B cell (primary cell): Measurements from ENCODE around the gene SRRM3. TPM values are rescaled to one million over a fixed set of nuclear protein-coding genes. Genes with fewer than 3 reads are reported as not detected.

Experiments
- ATAC-seq: fragments of 200-7000 bp; cut with Tn5 transposase; one replicate; pipeline ENCODE4 v1.10.0; 2021; ENCODE audit warnings: low read depth, mild to moderate bottlenecking, moderate number of reproducible peaks, moderate library complexity
- CTCF ChIA-PET: fragments of 350-600 bp; sonication (Branson Sonifier 250); formaldehyde crosslinking; loops from one replicate; lab custom pipeline; 2021; ENCODE audit warnings: antibody characterized with exemption, inconsistent platforms; lab: Charles Lee
- POLR2A ChIA-PET: fragments of 350-600 bp; sonication (Branson Sonifier 250); formaldehyde crosslinking; loops from one replicate; lab custom pipeline; 2021; ENCODE audit warnings: antibody characterized with exemption; lab: Charles Lee
- DNase-seq: peaks from one replicate; pipeline ENCODE4 v3.0.0; 2013
- H2AFZ ChIP-seq: 2 replicates; pipeline ENCODE4 v1.6.1; 2012; ENCODE audit warnings: mild to moderate bottlenecking, low read depth, low read length; ENCODE audit not compliant: insufficient read depth, poor library complexity, severe bottlenecking
- H3K27ac ChIP-seq, 2 donors: 1 replicate in 1 of 2; 2 replicates in 1 of 2; pipeline ENCODE4 v1.5.1; 2012 to 2013; ENCODE audit warnings: low read length in 2 of 2, mild to moderate bottlenecking in 2 of 2, moderate library complexity in 1 of 2
- H3K27me3 ChIP-seq, 4 experiments: fragments of 200-600 bp in 1 of 4; sonication (generic) in 1 of 4; replicated peaks in 1 of 4; 1 replicate in 2 of 4; 2 replicates in 2 of 4; pipeline versions ENCODE4 v1.6.1 to v1.7.0; 2013 to 2016; ENCODE audit warnings: low read length in 3 of 4, mild to moderate bottlenecking in 2 of 4, mixed read lengths in 1 of 4, moderate library complexity in 1 of 4; ENCODE audit not compliant: insufficient read depth in 4 of 4, control insufficient read depth in 3 of 4; ENCODE audit errors: control extremely low read depth in 1 of 4
- H3K36me3 ChIP-seq, 2 experiments: replicated peaks in 1 of 2; 1 replicate in 1 of 2; 2 replicates in 1 of 2; pipeline versions ENCODE4 v1.6.1 to v1.7.1; 2013; ENCODE audit warnings: low read length in 1 of 2; ENCODE audit not compliant: insufficient read depth in 2 of 2, control insufficient read depth in 1 of 2; ENCODE audit errors: control extremely low read depth in 1 of 2, extremely low read depth in 1 of 2
- H3K4me1 ChIP-seq, 2 donors: fragments of 200-600 bp in 1 of 2; sonication (generic) in 1 of 2; 1 replicate in 1 of 2; 2 replicates in 1 of 2; pipeline versions ENCODE4 v1.5.1 to v1.6.1; 2013 to 2017; ENCODE audit warnings: low read length in 2 of 2; ENCODE audit not compliant: control insufficient read depth in 2 of 2, insufficient read depth in 2 of 2
- H3K4me2 ChIP-seq: replicated peaks from 2 replicates; pipeline ENCODE3; 2012; ENCODE audit warnings: mild to moderate bottlenecking, low read depth, low read length; ENCODE audit not compliant: poor library complexity, severe bottlenecking
- H3K4me3 ChIP-seq, 5 experiments: fragments of 200-600 bp in 1 of 5; sonication (generic) in 1 of 5; 1 replicate in 3 of 5; 2 replicates in 2 of 5; pipeline versions ENCODE4 v1.5.1 to v1.7.0; 2011 to 2016; ENCODE audit warnings: low read length in 4 of 5, mild to moderate bottlenecking in 4 of 5, low read depth in 2 of 5, control low read depth in 1 of 5, moderate library complexity in 1 of 5; ENCODE audit not compliant: insufficient read depth in 1 of 5; ENCODE audit errors: control extremely low read depth in 1 of 5, extremely low read depth in 1 of 5
- H3K79me2 ChIP-seq: fragments of 200-600 bp; sonication (generic); one replicate; pipeline ENCODE4 v1.6.0; 2016; ENCODE audit warnings: low read length; ENCODE audit not compliant: control insufficient read depth, insufficient read depth
- H3K9ac ChIP-seq: fragments of 200-600 bp; sonication (generic); 2 replicates; pipeline ENCODE4 v1.6.1; 2017; ENCODE audit warnings: mild to moderate bottlenecking, low read length, moderate library complexity
- H3K9me3 ChIP-seq, 3 donors: one replicate each; pipeline versions ENCODE4 v1.6.1 to v1.7.1; 2013; ENCODE audit warnings: low read length in 2 of 3; ENCODE audit not compliant: control insufficient read depth in 2 of 3, insufficient read depth in 1 of 3; ENCODE audit errors: control extremely low read depth in 1 of 3
- H4K20me1 ChIP-seq: 2 replicates; pipeline ENCODE4 v1.6.0; 2012; ENCODE audit warnings: mild to moderate bottlenecking, low read length; ENCODE audit not compliant: insufficient read depth, control insufficient read depth, poor library complexity, severe bottlenecking
- H3K27ac Mint-ChIP-seq: one replicate; pipeline ENCODE4 v1.8.0; 2021; ENCODE audit warnings: mixed read lengths
- H3K27me3 Mint-ChIP-seq: one replicate; pipeline ENCODE4 v1.8.0; 2021; ENCODE audit warnings: mixed read lengths
- H3K4me1 Mint-ChIP-seq: one replicate; pipeline ENCODE4 v1.8.0; 2021; ENCODE audit warnings: mixed read lengths
- H3K4me3 Mint-ChIP-seq: one replicate; pipeline ENCODE4 v1.8.0; 2021; ENCODE audit warnings: mixed read lengths
- H3K9me3 Mint-ChIP-seq: one replicate; pipeline ENCODE4 v1.8.0; 2022; ENCODE audit warnings: mixed read lengths; ENCODE audit not compliant: insufficient read depth
- CTCF ChIP-seq: fragments of 200-600 bp; IDR thresholded peaks from one replicate; pipeline ENCODE4 v1.8.0; 2022; ENCODE audit warnings: antibody characterized with exemption, mild to moderate bottlenecking
- EZH2 ChIP-seq: IDR thresholded peaks from 2 replicates; pipeline ENCODE4 v1.6.1; 2012; ENCODE audit warnings: borderline replicate concordance, low read depth, mild to moderate bottlenecking, moderate library complexity, low read length; ENCODE audit not compliant: insufficient read depth, poor library complexity, severe bottlenecking
- WGBS: methylation state at CpG from one replicate; pipeline ENCODE4 v1.1.5; 2013; ENCODE audit warnings: missing lambda C conversion rate; ENCODE audit not compliant: insufficient coverage; 5-methylcytosine and 5-hydroxymethylcytosine counted together
- intact Hi-C: fragments of 100-400 bp; cut with micrococcal nuclease; formaldehyde crosslinking; loops from one replicate; pipeline ENCODE4 v1.10.0; 2022
- polyA plus RNA-seq: library from polyadenylated mRNA; depleted of rRNA; stranded (reverse); fragments of >200 nt; gene quantifications from 2 replicates; pipeline ENCODE4 v1.2.3, GENCODE V29; 2012
- total RNA-seq, 2 donors: library from RNA; stranded (reverse); fragments of 120-200 nt in 1 of 2; gene quantifications; 1 replicate in 1 of 2; 2 replicates in 1 of 2; pipeline versions ENCODE4 v1.2.3 to v1.2.4, GENCODE V29; 2013 to 2022

SRRM3 gene
- total and polyA plus RNA-seq, 2 donors (not counting 1 experiment from before 2014, with no cell fraction given): not detected

GRCh38 chr7:76165973-76166403 is 35.7 kb upstream of the SRRM3 start:
- 94% methylated on average over 15 of the region's 15 CpGs for WGBS

More at GRCh38 chr7:76165973-76166403, 35.7 kb upstream of the SRRM3 start:
- ChIA-PET CTCF (interaction anchor here (1.6 to 2.5 kb wide), 2 partner anchors 12 to 148 kb away, joined by 5 to 13 read pairs; no protein-coding TSS in a partner anchor), POLR2A (interaction anchor here (0.6 kb wide), 1 partner anchor 390 kb away, joined by 11 read pairs; no protein-coding TSS in a partner anchor)
- DNase-seq: no peak
- no peaks in the 10 kb centered on the region for H3K36me3 ChIP-seq
- peak overlapping the region; percentile 75 to 81 for H3K27ac ChIP-seq
- peak overlapping the region; percentile 87 for H3K9ac ChIP-seq
- no peaks in the 10 kb centered on the region for H3K9me3 ChIP-seq
- H3K4me1 ChIP-seq: peaks cover 0 to 10% of the 10 kb centered on the region in 2 donors
- no peaks in the 10 kb centered on the region for H3K79me2 ChIP-seq
- H4K20me1 ChIP-seq: no peaks in the 10 kb centered on the region
- peak overlapping the region; percentile 71 for H3K27ac Mint-ChIP-seq
- no peaks in the 10 kb centered on the region for H3K27me3 Mint-ChIP-seq
- no peaks in the 10 kb centered on the region for H3K9me3 Mint-ChIP-seq
- peak overlapping the region; percentile 89 for H3K4me3 Mint-ChIP-seq
- no peaks in the 10 kb centered on the region for H3K27me3 ChIP-seq
- intact Hi-C loops: loop anchor here (5.0 kb wide), 1 partner anchor 119 kb away; the partner anchor contains the start of genes MDH2 and STYXL1
- peaks cover 4% of the 10 kb centered on the region for H3K4me1 Mint-ChIP-seq
- peak overlapping the region in 4 of 5 experiments; percentile 64 to 85 (median 82) for H3K4me3 ChIP-seq
- H2AFZ ChIP-seq: peak overlapping the region; percentile 92
- H3K4me2 ChIP-seq: peak overlapping the region; percentile 79
- ATAC-seq: no peak
- TF ChIP-seq EZH2: no peak
- no peak for TF ChIP-seq CTCF
